Naive B cell (primary cell): ENCODE data around the gene CIRBP. TPM values are rescaled to one million over a fixed set of nuclear protein-coding genes. Genes with fewer than 3 reads are reported as not detected.

Source experiments
- ATAC-seq, 2 donors: fragments of 150-1000 bp; cut with Tn5 transposase; 2 replicates each; pipeline ENCODE4 v1.10.0; 2021; ENCODE audit warnings: low read depth in 2 of 2, mild to moderate bottlenecking in 2 of 2, moderate library complexity in 2 of 2
- DNase-seq: peaks from one replicate; pipeline ENCODE4 v3.0.0; 2022
- H3K27ac Mint-ChIP-seq, 6 donors: one replicate each; pipeline ENCODE4 v1.8.0; 2020 to 2022; ENCODE audit warnings: mild to moderate bottlenecking in 6 of 6, mixed read lengths in 6 of 6, moderate library complexity in 5 of 6, inconsistent platforms in 2 of 6
- H3K27me3 Mint-ChIP-seq, 3 donors: one replicate each; pipeline ENCODE4 v1.8.0; 2021 to 2022; ENCODE audit warnings: mixed read lengths in 3 of 3, mild to moderate bottlenecking in 1 of 3
- H3K36me3 Mint-ChIP-seq, 2 donors: one replicate each; pipeline ENCODE4 v1.8.0; 2020 to 2022; ENCODE audit warnings: mixed read lengths in 2 of 2, inconsistent platforms in 1 of 2, mild to moderate bottlenecking in 1 of 2
- H3K4me1 Mint-ChIP-seq, 3 donors: one replicate each; pipeline ENCODE4 v1.8.0; 2020 to 2022; ENCODE audit warnings: mixed read lengths in 3 of 3, inconsistent platforms in 1 of 3, mild to moderate bottlenecking in 1 of 3, moderate library complexity in 1 of 3
- H3K4me3 Mint-ChIP-seq, 8 donors: one replicate each; pipeline ENCODE4 v1.8.0; 2020 to 2022; ENCODE audit warnings: mild to moderate bottlenecking in 8 of 8, mixed read lengths in 8 of 8, moderate library complexity in 8 of 8, inconsistent platforms in 2 of 8
- H3K9me3 Mint-ChIP-seq, 7 donors: one replicate each; pipeline ENCODE4 v1.8.0; 2020 to 2022; ENCODE audit warnings: mixed read lengths in 7 of 7, mild to moderate bottlenecking in 5 of 7, inconsistent platforms in 2 of 7, moderate library complexity in 1 of 7
- polyA plus RNA-seq, 6 donors: library from polyadenylated mRNA; unstranded; fragments of 300-500 nt; fragmentation: Illumina TruSeq; gene quantifications; one replicate each; pipeline ENCODE4 v1.2.3, GENCODE V29; 2021; ENCODE audit warnings: low read depth in 6 of 6

Gene CIRBP
- polyA plus RNA-seq, 6 donors from 2014 or later = 253 to 449 (median 334) TPM

- Mint-ChIP-seq H3K27ac (peak overlapping the region in 1 of 6 donors; percentile 38), H3K4me1 (no peaks in the 10 kb centered on the region), H3K9me3 (no peaks in the 10 kb centered on the region), H3K36me3 (no peaks in the 10 kb centered on the region), H3K27me3 (no peaks in the 10 kb centered on the region), H3K4me3 (no peak overlapping the region)
- ATAC-seq (no peak), DNase-seq (no peak)
These were observed 41.7 kb upstream of the CIRBP start for GRCh38 chr19:1227304-1228054.

- Mint-ChIP-seq H3K9me3 (no peaks in the 10 kb centered on the region), H3K27ac (no peak overlapping the region), H3K4me1 (no peaks in the 10 kb centered on the region), H3K27me3 (no peaks in the 10 kb centered on the region), H3K4me3 (no peak overlapping the region), H3K36me3 (no peaks in the 10 kb centered on the region)
- no peak for DNase-seq
- no peak for ATAC-seq
These were observed 40.8 kb upstream of the CIRBP start for GRCh38 chr19:1228161-1228957.

- no peaks in the 10 kb centered on the region for H3K9me3 Mint-ChIP-seq
- no peak overlapping the region for H3K27ac Mint-ChIP-seq
- no peaks in the 10 kb centered on the region for H3K36me3 Mint-ChIP-seq
These were observed 39.8 kb upstream of the CIRBP start for GRCh38 chr19:1229056-1229923.

GRCh38 chr19:1229924-1230782 lies 39.0 kb upstream of the CIRBP start:
- H3K4me3 Mint-ChIP-seq = no peak overlapping the region
- no peak for DNase-seq
- peak overlapping the region in 1 of 6 donors; percentile 42 for H3K27ac Mint-ChIP-seq
- no peaks in the 10 kb centered on the region for H3K36me3 Mint-ChIP-seq
- no peaks in the 10 kb centered on the region for H3K9me3 Mint-ChIP-seq
- H3K4me1 Mint-ChIP-seq = no peaks in the 10 kb centered on the region
- no peak for ATAC-seq
- no peaks in the 10 kb centered on the region for H3K27me3 Mint-ChIP-seq

More at GRCh38 chr19:1229056-1229923, 39.8 kb upstream of the CIRBP start:
- Mint-ChIP-seq H3K4me1 (no peaks in the 10 kb centered on the region), H3K27me3 (no peaks in the 10 kb centered on the region), H3K4me3 (no peak overlapping the region)
- no peak for ATAC-seq
- no peak for DNase-seq

GRCh38 chr19:1230783-1231489 lies 38.2 kb upstream of the CIRBP start:
- no peak overlapping the region for H3K4me3 Mint-ChIP-seq
- no peak overlapping the region for H3K27ac Mint-ChIP-seq
- H3K27me3 Mint-ChIP-seq = no peaks in the 10 kb centered on the region
- ATAC-seq (no peak), DNase-seq (no peak)
- H3K4me1 Mint-ChIP-seq = no peaks in the 10 kb centered on the region
- no peaks in the 10 kb centered on the region for H3K9me3 Mint-ChIP-seq
- no peaks in the 10 kb centered on the region for H3K36me3 Mint-ChIP-seq

- Mint-ChIP-seq H3K27me3 (no peaks in the 10 kb centered on the region), H3K4me1 (no peaks in the 10 kb centered on the region), H3K9me3 (no peaks in the 10 kb centered on the region), H3K27ac (peak overlapping the region in 1 of 6 donors; percentile 86), H3K4me3 (no peak overlapping the region), H3K36me3 (no peaks in the 10 kb centered on the region)
- ATAC-seq (no peak), DNase-seq (no peak)
These were observed 37.1 kb upstream of the CIRBP start for GRCh38 chr19:1231729-1232637.

- Mint-ChIP-seq H3K4me3 (peak overlapping the region in 1 of 8 donors; percentile 21), H3K36me3 (no peaks in the 10 kb centered on the region), H3K27ac (peak overlapping the region in 1 of 6 donors; percentile 82), H3K9me3 (no peaks in the 10 kb centered on the region), H3K4me1 (no peaks in the 10 kb centered on the region), H3K27me3 (no peaks in the 10 kb centered on the region)
- DNase-seq (no peak), ATAC-seq (no peak)
These were observed 36.5 kb upstream of the CIRBP start for GRCh38 chr19:1232652-1233072.

- Mint-ChIP-seq H3K27ac (no peak overlapping the region), H3K27me3 (peaks cover 0 to 2% (median 1%) of the 10 kb centered on the region in 3 donors), H3K36me3 (no peaks in the 10 kb centered on the region), H3K4me3 (no peak overlapping the region), H3K4me1 (peaks cover under 1 to 1% (median under 1%) of the 10 kb centered on the region in 3 donors), H3K9me3 (no peaks in the 10 kb centered on the region)
- DNase-seq (no peak), ATAC-seq (no peak)
These were observed 35.9 kb upstream of the CIRBP start for GRCh38 chr19:1233115-1233667.

GRCh38 chr19:1234051-1234954 lies 34.8 kb upstream of the CIRBP start:
- DNase-seq = no peak
- Mint-ChIP-seq H3K9me3 (no peaks in the 10 kb centered on the region), H3K36me3 (no peaks in the 10 kb centered on the region), H3K27ac (no peak overlapping the region), H3K27me3 (peaks cover 5 to 11% (median 9%) of the 10 kb centered on the region in 3 donors), H3K4me3 (peak overlapping the region in 1 of 8 donors; percentile 16), H3K4me1 (peaks cover 9 to 12% (median 12%) of the 10 kb centered on the region in 3 donors)
- no peak for ATAC-seq

- Mint-ChIP-seq H3K27me3 (peaks cover 5 to 11% (median 9%) of the 10 kb centered on the region in 3 donors), H3K27ac (no peak overlapping the region), H3K36me3 (no peaks in the 10 kb centered on the region), H3K9me3 (no peaks in the 10 kb centered on the region), H3K4me3 (peak overlapping the region in 1 of 8 donors; percentile 16), H3K4me1 (peaks cover 9 to 16% (median 14%) of the 10 kb centered on the region in 3 donors)
- ATAC-seq (no peak), DNase-seq (no peak)
These were observed 34.2 kb upstream of the CIRBP start for GRCh38 chr19:1234955-1235380.
